GM21423 (cell line): ENCODE results near the gene FRAT1.
"Not testable (repeated sequence)": the region's sequence is repeated elsewhere in the genome, so short reads cannot be mapped to it uniquely, and the experiment has no call there.

ENCODE experiments used
- ATAC-seq: cut with Tn5 transposase; IDR thresholded peaks from one replicate; pipeline ENCODE4 v1.9.1; 2021; ENCODE audit warnings: mild to moderate bottlenecking, moderate library complexity; ENCODE audit not compliant: unreplicated experiment

Gene FRAT1

GRCh38 chr10:97334370-97335175 is 15.5 kb downstream of the FRAT1 start, which contains the start of gene FRAT2:
TSS of gene FRAT2 (minus strand) at chr10:97334729. CDS start at chr10:97334572, 157 bp downstream.
- ATAC-seq, result peak; percentile 83

- ATAC-seq, result no peak
Observed at GRCh38 chr10:97335188-97335619, 16.1 kb downstream of the FRAT1 start.

- no peak for ATAC-seq
Observed at GRCh38 chr10:97336006-97336405, 16.9 kb downstream of the FRAT1 start.

GRCh38 chr10:97336446-97336845 is 17.4 kb downstream of the FRAT1 start:
- ATAC-seq, result no peak

DNA sequence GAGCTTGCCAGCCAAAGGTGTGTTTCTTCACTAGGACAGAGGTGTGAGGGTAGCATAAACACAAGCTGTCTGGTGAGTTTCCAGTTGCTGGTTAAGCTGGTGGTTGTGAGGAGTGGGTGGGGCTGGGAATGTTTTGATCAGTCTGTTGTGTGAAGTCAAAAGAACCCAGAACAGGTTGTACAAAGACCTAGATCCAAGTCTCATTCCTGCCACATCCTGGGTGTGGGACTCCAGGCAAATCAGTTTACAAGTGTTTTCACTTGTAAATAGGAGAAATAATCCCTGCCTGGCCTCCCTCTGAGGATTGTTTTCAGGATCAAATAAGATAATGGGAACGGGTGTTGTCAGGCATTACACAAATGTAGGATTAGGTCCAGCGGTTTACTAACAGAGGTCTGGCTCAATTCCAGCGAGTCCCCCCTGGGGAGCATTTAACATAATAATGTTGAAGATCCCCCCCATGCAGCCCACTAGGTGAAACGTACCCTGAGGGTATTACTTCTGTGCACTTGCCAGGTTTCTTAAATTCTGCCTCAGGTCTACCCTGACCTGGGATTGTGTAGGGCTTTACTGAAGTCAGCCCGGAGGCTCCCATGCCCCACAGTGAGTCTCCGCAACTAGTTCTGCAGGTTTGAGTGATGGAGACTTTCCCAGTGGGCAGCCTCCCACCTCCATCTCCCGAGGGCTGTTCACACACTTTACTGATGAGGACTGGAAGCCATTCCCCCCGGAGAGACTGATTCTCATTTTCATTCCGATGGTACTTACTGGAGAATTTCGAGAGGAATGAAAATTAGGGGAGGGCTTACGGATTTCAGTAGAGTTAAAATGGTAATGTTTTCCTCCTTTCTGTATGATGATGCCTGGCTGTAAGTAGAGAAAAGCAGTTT is 18.1 kb downstream of the FRAT1 start:
- no peak for ATAC-seq

DNA sequence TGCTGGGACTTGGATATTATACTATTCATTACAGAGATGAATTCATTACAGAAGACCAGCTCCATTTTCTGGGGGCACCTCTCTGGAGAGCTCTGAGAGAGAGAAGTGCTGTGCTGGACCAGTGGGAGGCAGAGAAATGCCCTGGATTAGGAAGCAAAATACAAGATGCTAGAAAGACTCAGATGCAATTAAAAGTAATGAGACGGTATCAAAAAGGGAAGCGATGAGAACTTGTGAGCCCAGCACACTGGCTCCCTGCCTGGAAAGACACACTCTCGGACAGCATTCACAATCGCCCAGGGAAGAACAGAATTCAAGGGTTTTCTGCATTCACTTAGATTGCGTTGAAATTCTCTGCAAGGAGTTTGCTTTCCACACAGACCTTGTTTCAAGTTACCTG is 19.0 kb downstream of the FRAT1 start:
- no peak for ATAC-seq

- ATAC-seq, result no peak
Observed at GRCh38 chr10:97341416-97341815, 22.3 kb downstream of the FRAT1 start.

GRCh38 chr10:97343664-97344063 is 24.6 kb downstream of the FRAT1 start:
- not testable (repeated sequence) for ATAC-seq

DNA sequence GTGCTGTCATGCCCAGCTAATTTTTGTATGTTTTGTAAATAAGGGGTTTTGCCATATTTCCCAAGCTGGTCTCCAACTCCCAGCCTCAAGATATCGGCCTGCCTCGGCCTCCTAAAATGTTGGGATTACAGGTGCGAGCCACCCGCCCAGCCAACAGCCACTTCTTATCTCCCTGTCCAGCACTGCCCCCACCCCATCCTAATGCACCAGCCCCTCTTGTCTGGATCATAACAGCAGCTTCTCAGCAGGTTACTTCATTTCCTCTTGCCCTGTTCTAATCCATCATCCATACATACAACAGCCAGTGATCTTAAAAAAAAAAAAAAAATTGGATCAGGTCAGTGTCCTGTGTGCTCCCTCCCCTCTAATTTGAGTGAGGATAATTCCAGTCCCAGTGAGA is 28.2 kb downstream of the FRAT1 start:
- ATAC-seq, result no peak

GRCh38 chr10:97349752-97350513 is 30.9 kb downstream of the FRAT1 start:
- no peak for ATAC-seq

DNA sequence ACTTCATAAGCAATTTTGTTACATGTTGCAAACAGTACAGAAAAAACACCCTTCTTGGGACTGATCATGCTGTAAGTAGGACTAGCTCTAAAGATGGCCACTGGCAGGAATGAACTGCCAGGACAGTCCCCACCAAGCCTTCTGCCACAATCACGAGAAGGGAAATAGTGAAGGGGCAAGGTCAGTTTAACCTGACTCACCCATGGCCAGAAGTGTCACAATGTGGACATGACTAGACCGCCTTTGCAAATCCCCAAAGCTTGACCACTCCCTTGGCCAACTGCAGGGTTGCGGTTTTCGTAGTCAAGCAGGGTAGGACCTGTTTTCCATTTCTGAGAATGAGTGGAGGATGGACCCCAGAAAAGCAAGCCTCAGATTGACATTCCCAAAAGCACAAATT is 34.9 kb downstream of the FRAT1 start:
- ATAC-seq, result no peak

DNA sequence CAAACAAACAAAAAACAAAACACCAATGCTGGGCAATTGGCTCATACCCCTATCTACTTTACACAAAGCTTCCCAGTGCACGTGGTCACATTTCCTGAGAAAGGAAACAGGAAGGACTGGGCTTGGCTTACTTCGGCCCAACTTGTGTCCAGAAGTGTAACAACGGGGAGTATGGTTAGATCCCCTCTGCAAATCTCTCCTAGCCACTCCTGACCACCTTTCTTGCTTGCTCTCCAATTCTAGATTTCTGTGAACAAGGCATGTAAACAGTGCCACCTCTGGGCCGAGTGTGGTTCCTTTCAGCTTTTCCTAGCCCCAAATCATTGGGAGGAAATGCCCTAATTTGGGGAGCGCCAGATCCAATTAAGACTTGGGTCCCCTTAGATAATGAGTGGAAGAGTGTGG is 36.5 kb downstream of the FRAT1 start:
- ATAC-seq, result no peak

GRCh38 chr10:97356318-97356914 is 37.3 kb downstream of the FRAT1 start:
- no peak for ATAC-seq

DNA sequence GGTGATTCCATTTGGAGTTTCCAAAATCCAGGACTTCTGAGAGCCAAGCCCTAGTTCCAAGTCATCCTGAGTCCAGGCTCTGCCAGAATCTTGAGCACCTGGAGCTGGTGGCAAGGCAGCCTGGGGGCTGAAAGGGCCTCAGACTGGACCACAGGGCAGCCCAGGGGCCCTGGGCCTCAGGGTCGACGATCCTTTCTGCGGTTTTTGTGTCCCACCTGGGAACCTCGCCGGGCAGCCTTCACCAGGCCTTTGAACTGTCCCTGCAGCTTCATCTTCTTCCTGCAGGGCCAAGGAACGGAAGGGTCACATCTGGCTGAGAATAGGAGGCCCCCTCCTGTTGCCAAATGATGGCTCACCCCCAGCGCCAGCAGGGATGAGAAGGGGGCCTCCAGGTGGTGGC is 37.8 kb downstream of the FRAT1 start:
- ATAC-seq, result no peak

DNA sequence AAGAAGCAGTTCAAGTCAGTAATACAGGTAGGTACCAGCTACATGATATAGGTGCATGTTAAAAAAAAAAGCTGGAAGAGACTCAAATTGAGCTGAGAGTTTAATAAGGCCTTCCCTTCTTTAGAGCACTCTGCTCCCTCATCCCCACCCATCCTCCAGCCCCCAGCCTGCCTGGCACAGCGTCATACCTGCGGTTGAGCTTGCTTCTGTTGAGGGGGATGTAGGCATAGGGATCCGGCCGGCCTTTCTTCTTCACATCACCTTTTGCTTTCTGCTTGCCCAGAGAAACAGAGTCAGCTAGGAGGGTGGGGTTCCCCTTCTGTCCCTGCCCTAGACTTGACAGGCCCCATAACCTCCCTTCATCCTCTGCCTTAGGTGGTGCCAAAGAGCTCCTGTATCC is 39.3 kb downstream of the FRAT1 start:
- ATAC-seq, result no peak

DNA sequence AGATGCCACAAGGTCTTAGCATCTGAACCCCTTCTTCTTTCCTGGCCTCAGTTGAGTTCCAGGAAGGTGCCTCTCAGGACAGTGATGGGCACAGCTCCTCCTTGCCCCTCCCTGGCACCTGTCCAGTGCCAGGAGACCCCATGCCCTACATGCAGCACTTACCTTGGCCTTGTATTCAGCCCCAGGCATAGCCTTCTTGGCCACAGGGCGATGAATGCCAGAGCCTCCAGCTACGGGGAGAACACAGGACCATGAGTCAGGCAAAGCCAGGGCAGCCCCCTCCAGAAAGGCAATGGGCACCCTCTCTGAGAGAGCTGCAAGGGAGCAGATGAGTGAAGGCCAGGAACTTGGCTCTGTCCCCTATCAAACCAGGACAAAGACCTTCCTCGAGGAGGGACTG is 39.7 kb downstream of the FRAT1 start:
- no peak for ATAC-seq

- no peak for ATAC-seq
Observed at GRCh38 chr10:97360705-97361536, 41.9 kb downstream of the FRAT1 start.

GRCh38 chr10:97361537-97361901 is 42.4 kb downstream of the FRAT1 start:
- no peak for ATAC-seq

DNA sequence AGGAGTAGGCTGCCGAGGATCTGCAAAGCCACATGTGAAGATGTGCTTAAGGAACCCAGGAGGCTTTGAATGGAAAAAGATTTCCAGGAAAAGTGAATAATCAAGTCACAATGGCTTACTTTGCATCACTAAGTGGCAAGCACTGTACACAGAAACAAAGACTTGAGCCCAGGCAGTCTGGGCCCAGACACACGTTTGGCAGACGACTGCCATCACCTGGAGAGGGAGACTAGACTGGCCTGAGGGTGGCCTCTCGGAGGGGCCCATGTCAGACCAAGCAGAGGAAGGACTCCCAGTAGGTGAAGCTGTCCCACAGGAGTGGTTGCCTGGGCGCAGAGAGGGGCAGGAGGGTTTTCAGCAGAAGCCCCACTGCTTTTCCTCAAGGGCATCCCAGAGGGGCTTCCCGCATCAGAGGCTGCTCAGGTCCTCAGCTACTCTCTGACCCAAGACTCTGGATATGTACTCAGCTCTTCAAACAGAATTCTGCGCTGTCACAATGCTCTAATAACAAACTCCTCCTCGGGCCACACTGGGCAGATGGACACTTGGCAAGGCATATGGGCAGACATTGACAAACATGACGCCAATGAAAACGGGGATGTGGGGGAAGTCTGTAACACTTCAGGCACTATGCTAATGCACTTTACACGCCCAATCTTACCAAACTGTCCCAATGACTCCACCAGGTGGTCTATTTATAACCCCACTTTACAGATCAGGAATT is 43.4 kb downstream of the FRAT1 start:
- no peak for ATAC-seq
